Epithelial cell of proximal tubule (primary cell): ENCODE measurements around the gene GSTT4. TPM values are rescaled to one million over a fixed set of nuclear protein-coding genes. Genes with fewer than 3 reads are reported as not detected.
"Not testable (repeated sequence)": the region's sequence is repeated elsewhere in the genome, so short reads cannot be mapped to it uniquely, and the experiment has no call there.

Experiments
- DNase-seq: peaks from one replicate; pipeline ENCODE4 v3.0.0-alpha.2; 2011; ENCODE audit warnings: low read depth
- H3K4me3 ChIP-seq: 2 replicates; pipeline ENCODE4 v1.5.1; 2011; ENCODE audit warnings: low read depth, mild to moderate bottlenecking, low read length
- total RNA-seq: library from RNA; depleted of rRNA; stranded (reverse); fragments of >200 nt; gene quantifications from 2 replicates; pipeline ENCODE4 v1.2.3, GENCODE V29; 2015
- TF ChIP-seq, protein P1 (sequence below): conservative IDR thresholded peaks from 2 replicates; pipeline ENCODE4 v1.5.1; 2012; ENCODE audit warnings: low read depth, mild to moderate bottlenecking, low read length

GSTT4 gene
- total RNA-seq, 1 donor from 2014 or later: not detected

DNA sequence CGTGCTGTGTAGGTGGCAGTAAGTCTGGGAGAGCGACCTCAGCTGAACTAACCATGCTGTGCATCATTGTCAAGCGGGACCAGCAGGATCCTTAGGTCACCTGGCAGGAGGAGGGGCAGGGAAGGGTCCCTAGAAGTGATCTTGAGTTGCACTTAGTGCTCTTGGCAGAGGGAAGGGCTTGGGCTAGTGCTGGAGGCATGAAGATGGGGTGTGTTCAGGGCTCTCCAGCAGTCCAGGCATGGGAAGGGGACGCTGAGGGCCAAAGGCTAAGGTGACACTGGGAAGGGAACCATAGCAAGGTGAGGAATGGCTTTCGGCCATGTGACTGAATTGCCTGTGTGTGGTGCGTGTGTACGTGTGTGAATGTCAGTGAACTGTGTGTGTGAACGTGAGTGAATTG is 19.2 kb downstream of the GSTT4 start:
- DNase-seq, H3K4me3 ChIP-seq: not testable (repeated sequence)

DNA sequence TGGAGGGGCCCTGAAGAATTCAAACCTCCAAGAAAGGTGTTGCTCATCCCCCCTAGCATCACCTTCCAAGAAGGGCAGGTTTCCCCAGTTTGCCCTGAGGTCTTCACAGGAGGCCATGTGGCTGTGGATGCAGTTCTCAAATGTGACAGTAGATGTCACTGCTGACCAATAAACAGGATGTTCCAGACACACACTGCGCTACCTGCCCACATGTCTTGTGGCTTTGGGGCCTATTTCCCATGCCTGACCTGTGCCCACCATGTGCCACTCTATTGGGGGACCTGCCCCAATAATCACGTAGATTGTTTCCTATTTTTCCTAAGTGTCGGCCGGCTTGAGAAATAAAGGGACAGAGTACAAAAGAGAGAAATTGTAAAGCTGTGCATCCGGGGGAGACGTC is 20.8 kb downstream of the GSTT4 start:
- DNase-seq: no peak
- TF ChIP-seq, protein P1, sequence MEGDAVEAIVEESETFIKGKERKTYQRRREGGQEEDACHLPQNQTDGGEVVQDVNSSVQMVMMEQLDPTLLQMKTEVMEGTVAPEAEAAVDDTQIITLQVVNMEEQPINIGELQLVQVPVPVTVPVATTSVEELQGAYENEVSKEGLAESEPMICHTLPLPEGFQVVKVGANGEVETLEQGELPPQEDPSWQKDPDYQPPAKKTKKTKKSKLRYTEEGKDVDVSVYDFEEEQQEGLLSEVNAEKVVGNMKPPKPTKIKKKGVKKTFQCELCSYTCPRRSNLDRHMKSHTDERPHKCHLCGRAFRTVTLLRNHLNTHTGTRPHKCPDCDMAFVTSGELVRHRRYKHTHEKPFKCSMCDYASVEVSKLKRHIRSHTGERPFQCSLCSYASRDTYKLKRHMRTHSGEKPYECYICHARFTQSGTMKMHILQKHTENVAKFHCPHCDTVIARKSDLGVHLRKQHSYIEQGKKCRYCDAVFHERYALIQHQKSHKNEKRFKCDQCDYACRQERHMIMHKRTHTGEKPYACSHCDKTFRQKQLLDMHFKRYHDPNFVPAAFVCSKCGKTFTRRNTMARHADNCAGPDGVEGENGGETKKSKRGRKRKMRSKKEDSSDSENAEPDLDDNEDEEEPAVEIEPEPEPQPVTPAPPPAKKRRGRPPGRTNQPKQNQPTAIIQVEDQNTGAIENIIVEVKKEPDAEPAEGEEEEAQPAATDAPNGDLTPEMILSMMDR: peak; percentile 64
- H3K4me3 ChIP-seq: no peak overlapping the region

DNA sequence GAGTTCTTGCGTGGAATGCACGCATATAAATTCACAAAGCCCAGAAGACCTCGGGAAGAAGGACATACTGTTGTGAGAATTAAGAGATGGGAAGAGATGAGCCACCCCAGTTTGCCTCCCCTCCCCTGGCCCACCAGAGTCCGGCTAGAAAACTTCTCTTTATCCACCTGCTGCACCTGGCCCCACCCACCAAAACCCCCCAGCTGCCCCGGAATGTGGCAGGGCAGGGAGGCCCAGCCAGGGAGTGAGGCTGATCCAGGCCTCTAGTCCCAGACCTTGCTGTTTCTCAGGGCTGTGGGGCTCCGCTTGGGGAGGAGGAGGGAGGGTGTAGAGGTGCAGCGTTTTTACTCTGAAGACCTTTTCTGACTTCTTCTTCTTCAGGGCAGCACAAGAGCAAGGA is 24.7 kb downstream of the GSTT4 start:
- not testable (repeated sequence) for H3K4me3 ChIP-seq, DNase-seq

DNA sequence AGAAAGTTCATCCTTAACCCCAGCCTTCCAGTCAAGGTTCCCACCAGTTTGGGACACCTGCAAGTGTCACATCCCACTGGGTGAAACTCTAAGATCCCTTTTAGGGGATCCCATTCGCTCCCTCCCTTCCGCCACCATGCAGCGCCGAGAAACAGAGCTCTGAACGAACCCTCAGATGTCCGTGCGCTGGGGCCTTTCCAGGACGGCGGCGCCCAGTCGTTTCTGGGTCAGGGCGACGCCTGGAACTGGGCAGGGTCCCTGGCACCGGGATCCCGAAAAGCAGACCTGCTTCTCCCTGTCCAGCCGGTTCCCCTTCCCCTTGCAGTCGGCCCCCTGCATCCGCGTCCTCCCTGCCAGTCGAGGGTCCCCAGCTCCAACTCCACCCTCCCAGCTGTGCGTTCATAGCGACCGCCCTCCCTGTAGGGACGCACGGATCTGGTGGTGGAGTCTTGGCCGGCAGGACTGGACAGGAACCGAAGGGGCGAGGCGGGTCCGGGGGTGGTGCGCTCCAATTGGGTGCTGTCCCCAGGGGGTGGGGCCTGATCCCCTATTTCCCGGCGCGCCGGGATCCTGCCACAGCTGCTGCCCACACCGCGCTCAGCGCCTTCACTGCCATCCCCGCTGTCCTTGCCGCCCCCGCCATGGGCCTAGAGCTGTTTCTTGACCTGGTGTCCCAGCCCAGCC is 25.6 kb downstream of the GSTT4 start, which contains the start of gene GSTT2:
TSS of gene GSTT2 (plus strand) at position 578 of the 684 bp plus-strand sequence.
- not testable (repeated sequence) for H3K4me3 ChIP-seq, DNase-seq

DNA sequence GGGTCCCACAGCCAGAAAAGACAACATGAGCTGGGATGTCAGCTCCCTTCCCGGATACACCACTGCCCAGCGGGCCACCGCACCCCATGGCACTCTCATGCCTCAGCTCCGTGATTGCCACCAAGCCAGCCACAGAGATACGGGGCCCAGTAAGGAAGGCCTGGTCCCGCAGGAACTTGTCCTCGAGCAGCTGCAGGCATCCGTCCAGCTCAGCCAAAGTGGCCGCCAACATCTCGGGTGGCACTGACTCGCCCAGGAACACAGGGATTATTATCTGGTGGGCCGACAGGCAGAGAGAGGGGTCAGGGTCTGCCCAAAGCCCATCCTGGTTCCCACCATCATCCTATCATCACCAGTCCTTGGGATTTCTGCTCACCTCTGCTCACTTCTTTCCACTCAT is 27.9 kb downstream of the GSTT4 start:
- H3K4me3 ChIP-seq, DNase-seq: not testable (repeated sequence)

DNA sequence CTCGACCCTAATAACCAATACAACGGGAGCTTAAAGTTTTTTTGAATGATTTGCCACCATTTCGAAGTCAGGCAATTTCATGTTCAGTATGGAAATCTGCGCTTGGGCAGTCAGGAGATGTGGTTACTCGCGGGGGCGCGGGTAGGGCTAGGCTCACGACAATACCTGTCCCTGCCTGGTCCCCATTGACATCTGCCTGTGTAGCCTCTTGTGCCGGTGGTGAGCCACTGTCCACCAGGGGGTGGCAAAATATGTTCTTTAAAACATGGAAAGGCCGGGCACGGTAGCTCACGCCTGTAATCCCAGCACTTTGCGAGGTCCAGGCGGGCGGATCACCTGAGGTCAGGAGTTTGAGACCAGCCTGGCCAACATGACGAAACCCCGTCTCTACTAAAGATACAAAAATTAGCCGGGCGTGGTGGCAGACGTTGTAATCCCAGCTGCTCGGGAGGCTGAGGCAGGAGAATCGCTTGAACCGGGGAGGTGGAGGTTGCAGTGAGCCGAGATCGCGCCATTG is 30.4 kb downstream of the GSTT4 start:
- not testable (repeated sequence) for DNase-seq, H3K4me3 ChIP-seq

DNA sequence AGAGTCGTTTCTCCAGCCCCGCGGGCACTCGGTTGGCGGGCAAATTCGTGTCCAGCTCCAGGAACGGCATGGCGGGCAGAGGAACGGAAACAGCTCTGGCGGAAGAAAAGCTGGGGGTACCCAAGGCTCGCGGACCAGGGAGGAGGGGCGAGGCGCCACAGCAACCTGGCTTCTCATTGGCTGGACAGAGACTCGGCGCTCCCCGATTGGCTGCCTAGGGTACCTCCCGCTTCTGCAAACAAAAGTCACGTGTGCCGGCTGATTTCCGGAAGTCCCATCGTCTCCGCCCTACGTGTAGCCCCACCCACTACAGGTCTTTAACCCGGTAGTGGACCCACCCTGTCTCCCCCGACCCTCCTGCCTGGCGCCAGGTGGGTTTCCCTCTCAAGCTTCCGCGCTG is 30.9 kb downstream of the GSTT4 start, which contains the start of gene DDT:
TSS of gene DDT (minus strand) at position 97 of the 400 bp plus-strand sequence. CDS start at position 70, 27 bp downstream.
- DNase-seq, H3K4me3 ChIP-seq: not testable (repeated sequence)

DNA sequence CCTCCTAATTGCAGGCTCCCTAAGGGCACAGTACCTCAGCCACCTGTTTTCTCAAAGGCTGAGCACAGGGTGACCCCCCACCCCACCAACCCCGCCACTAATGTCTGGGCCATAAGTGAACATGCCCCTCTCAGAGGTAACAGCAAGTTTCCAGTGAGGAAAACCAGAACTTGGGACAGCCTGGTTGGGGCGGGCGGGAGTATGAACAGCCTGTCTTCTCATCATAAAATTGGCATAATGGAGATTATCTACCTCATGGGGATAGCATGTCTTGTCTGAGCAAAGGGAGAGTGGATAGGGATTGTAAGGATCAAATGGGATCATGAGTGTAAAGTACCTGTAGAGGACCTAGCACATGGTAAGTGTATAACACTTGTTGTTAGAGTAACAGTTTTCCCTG is 33.3 kb downstream of the GSTT4 start:
- DNase-seq, H3K4me3 ChIP-seq: not testable (repeated sequence)

DNA sequence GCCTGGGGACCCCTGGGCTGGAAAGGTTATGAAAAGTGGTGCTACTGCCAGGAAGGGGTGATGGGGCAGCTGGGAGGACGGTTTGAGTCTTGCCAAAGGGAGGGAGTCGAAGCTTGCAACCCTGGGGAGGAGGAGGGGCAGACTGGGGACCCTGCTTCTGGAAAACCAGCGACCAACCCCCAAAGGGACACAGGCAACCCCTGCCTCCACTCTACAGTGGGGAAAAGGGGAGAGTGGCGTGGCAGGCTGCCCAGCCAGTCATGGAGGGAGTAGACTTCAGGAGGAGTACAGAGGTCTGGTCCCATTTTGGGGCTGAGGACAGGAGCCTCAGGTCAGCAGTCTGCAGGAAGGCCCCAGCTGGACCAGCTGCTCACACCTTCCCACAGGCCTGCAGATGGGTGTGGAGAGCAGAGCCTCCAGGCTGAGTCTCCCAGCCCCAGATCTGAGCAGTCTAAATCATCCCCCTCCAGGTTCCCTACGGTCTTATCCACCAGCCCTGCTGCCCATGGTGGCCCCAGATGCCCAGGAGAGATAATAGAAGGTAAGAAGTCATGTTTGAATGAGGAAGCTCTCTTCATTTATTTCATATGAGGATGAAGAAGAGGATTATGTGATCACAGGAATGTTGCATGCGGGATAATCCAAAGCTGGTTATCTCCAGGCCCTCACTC is 34.3 kb downstream of the GSTT4 start:
- TF ChIP-seq, protein P1: no peak
- no peak overlapping the region for H3K4me3 ChIP-seq
- DNase-seq: no peak

DNA sequence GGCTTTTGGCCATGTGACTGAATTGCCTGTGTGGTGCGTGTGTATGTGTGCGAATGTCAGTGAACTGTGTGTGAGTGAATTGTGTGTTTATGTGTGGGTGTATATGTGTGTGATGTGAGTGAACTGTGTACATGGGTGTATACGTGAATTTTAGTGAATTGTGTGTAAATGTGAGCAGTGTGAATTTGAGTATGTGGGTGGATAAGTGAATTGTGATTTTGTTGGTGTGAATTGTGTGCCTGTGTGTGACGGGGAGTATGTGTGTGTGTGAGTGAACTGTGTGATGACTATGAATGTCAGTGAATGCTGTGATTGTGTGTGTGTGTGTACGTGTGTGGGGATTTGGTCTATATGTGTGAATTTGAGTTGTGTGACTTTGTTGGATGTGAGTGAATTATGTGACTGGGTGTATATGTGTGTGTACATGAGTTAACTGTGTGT is 35.0 kb downstream of the GSTT4 start:
- TF ChIP-seq, protein P1: no peak
- no peak for DNase-seq

More for the DNA sequence above, 35.0 kb downstream of the GSTT4 start:
- H3K4me3 ChIP-seq: no peak overlapping the region
